ENCODE results near the gene BMPR2.

GRCh38 chr2:202577250-202578183, 201.4 kb downstream of the BMPR2 start:
- TF ChIP-seq CTCF (IDR thresholded peaks at IDR 0.05) = no peak
- TF ChIP-seq EZH2 (IDR thresholded peaks at IDR 0.05) = no peak
